K562 (cell line): ENCODE data around the gene HPSE2. TPM values are rescaled to one million over a fixed set of nuclear protein-coding genes. Genes with fewer than 3 reads are reported as not detected.

ENCODE experiments used
- ATAC-seq: fragments of 200-7000 bp; cut with Tn5 transposase; 3 replicates; pipeline ENCODE4 v1.9.1; 2020; ENCODE audit warnings: moderate library complexity
- BruUV-seq: library from RNA; stranded (reverse); fragments of 400-500 nt; replicated peaks from 2 replicates; lab custom pipeline; 2021; lab: Mats Ljungman, UMichigan
- CTCF ChIA-PET: fragments of 300-600 bp; formaldehyde crosslinking; extraction: SDS; loops from one replicate; lab custom pipeline; 2021; ENCODE audit warnings: low intra/inter-chr PET ratio; lab: Yijun Ruan, JAX
- POLR2A ChIA-PET: fragments of 300-600, 350-650 bp; sonication (Branson Sonifier 250); formaldehyde crosslinking; extraction: SDS; loops from one replicate; lab custom pipeline; 2021; ENCODE audit warnings: antibody characterized with exemption, inconsistent platforms; lab: Yijun Ruan, JAX
- DNase-seq, 4 experiments: peaks; one replicate each; pipeline versions ENCODE4 v3.0.0 to v3.0.0-alpha.2; 2011 to 2018; ENCODE audit warnings: low spot score in 3 of 4, mixed read lengths in 3 of 4; ENCODE audit errors: extremely low read depth in 1 of 4
- FAIRE-seq: peaks from 2 replicates; lab custom pipeline; 2011; peaks lifted over from hg19 to GRCh38; lab: Jason Lieb, UNC
- H2AFZ ChIP-seq: 2 replicates; pipeline ENCODE4 v1.6.0; 2011; ENCODE audit warnings: low read depth, low read length, control low read depth, inconsistent platforms
- H3K27ac ChIP-seq: fragments of 200-600 bp; 3 replicates; pipeline ENCODE4 v1.8.0; 2011; ENCODE audit warnings: low read depth, mild to moderate bottlenecking, control low read depth, inconsistent platforms, low read length, moderate library complexity, mixed read lengths; ENCODE audit errors: extremely low read depth
- H3K27me3 ChIP-seq, 2 experiments: fragments of 300-600 bp in 1 of 2; 2 replicates in 1 of 2; 3 replicates in 1 of 2; pipeline versions ENCODE4 v1.6.0 to v1.8.0; 2011; ENCODE audit warnings: inconsistent platforms in 2 of 2, low read length in 2 of 2, mild to moderate bottlenecking in 1 of 2, mixed read lengths in 1 of 2, moderate library complexity in 1 of 2; ENCODE audit not compliant: control insufficient read depth in 2 of 2, insufficient read depth in 2 of 2
- H3K36me3 ChIP-seq: fragments of 300-600 bp; 3 replicates; pipeline ENCODE4 v1.8.0; 2011; ENCODE audit warnings: mild to moderate bottlenecking, low read length, inconsistent platforms; ENCODE audit not compliant: control insufficient read depth, insufficient read depth
- H3K4me1 ChIP-seq, 2 experiments: fragments of 200-600 bp in 1 of 2; replicated peaks in 1 of 2; 2 replicates in 1 of 2; 3 replicates in 1 of 2; pipeline versions ENCODE4 v1.5.1 to v1.8.0; 2011; ENCODE audit warnings: inconsistent platforms in 2 of 2, low read length in 2 of 2, mild to moderate bottlenecking in 1 of 2, mixed read lengths in 1 of 2, moderate library complexity in 1 of 2; ENCODE audit not compliant: control insufficient read depth in 2 of 2, insufficient read depth in 2 of 2
- H3K4me2 ChIP-seq: 2 replicates; pipeline ENCODE4 v1.6.1; 2011; ENCODE audit warnings: low read length, control low read depth, inconsistent platforms, mixed read lengths; ENCODE audit not compliant: insufficient read depth
- H3K4me3 ChIP-seq: fragments of 200-600 bp; sonication (generic), shearing (Covaris generic); 2 replicates; pipeline ENCODE4 v1.5.1; 2016; ENCODE audit warnings: control low read depth, inconsistent platforms
- H3K79me2 ChIP-seq: fragments of 200-600 bp; 3 replicates; pipeline ENCODE4 v1.8.0; 2011; ENCODE audit warnings: low read length, inconsistent platforms; ENCODE audit not compliant: control insufficient read depth, insufficient read depth
- H3K9ac ChIP-seq, 2 experiments: 2 replicates each; pipeline versions ENCODE4 v1.6.0 to v1.6.1; 2011; ENCODE audit warnings: low read depth in 2 of 2, low read length in 2 of 2, control low read depth in 1 of 2, inconsistent platforms in 1 of 2, mild to moderate bottlenecking in 1 of 2, mixed read lengths in 1 of 2; ENCODE audit not compliant: insufficient read depth in 1 of 2
- H3K9me1 ChIP-seq: one replicate; pipeline ENCODE4 v1.6.0; 2011; ENCODE audit warnings: inconsistent platforms, mild to moderate bottlenecking, low read length, moderate library complexity; ENCODE audit not compliant: control insufficient read depth, insufficient read depth
- H3K9me3 ChIP-seq: replicated peaks from 2 replicates; pipeline ENCODE4 v1.5.1; 2011; ENCODE audit warnings: low read depth, low read length, inconsistent platforms; ENCODE audit not compliant: control insufficient read depth, insufficient read depth
- H4K20me1 ChIP-seq: replicated peaks from 2 replicates; pipeline ENCODE4 v1.6.1; 2011; ENCODE audit warnings: low read length, inconsistent platforms, mixed read lengths; ENCODE audit not compliant: control insufficient read depth, insufficient read depth
- FOXO4 ChIP-seq: fragments of 450-650 bp; formaldehyde crosslinking; IDR thresholded peaks from 2 replicates; pipeline ENCODE4 v1.4.0; 2020; ENCODE audit warnings: mild to moderate bottlenecking, moderate library complexity
- HNRNPLL ChIP-seq: fragments of 200-400 bp; formaldehyde crosslinking; IDR thresholded peaks from 2 replicates; pipeline ENCODE4 v1.6.1; 2017; ENCODE audit warnings: low read length, low read depth, mild to moderate bottlenecking; ENCODE audit not compliant: poor library complexity, severe bottlenecking
- TSC22D4 ChIP-seq: fragments of 450-650 bp; IDR thresholded peaks from 2 replicates; pipeline ENCODE4 v1.6.1; 2016; ENCODE audit warnings: missing genetic modification characterization, missing biosample characterization, control low read depth
- ZBTB40 ChIP-seq, 2 experiments: fragments of 450-650 bp in 1 of 2; sonication (generic) in 1 of 2; formaldehyde crosslinking in 1 of 2; IDR thresholded peaks; 2 replicates each; pipeline versions ENCODE4 v1.7.1 to v1.9.0; 2016 to 2022; ENCODE audit warnings: inconsistent platforms in 1 of 2, mild to moderate bottlenecking in 1 of 2, missing genetic modification reagents in 1 of 2
- ZBTB43 ChIP-seq: sonication (generic); formaldehyde crosslinking; IDR thresholded peaks from 2 replicates; pipeline ENCODE4 v1.8.0; 2023; ENCODE audit warnings: mild to moderate bottlenecking, missing genetic modification reagents
- ZSCAN32 ChIP-seq: fragments of 450-650 bp; formaldehyde crosslinking; IDR thresholded peaks from 2 replicates; pipeline ENCODE4 v1.4.0; 2020; ENCODE audit warnings: mild to moderate bottlenecking, moderate library complexity
- WGBS: fragments of 100-300 bp; shearing (Covaris generic); methylation state at CpG from one replicate; pipeline ENCODE4 v1.1.6; 2016; ENCODE audit warnings: low coverage, mixed read lengths; ENCODE audit not compliant: insufficient coverage; ENCODE audit errors: missing lambda C conversion rate; 5-methylcytosine and 5-hydroxymethylcytosine counted together
- in situ Hi-C: fragments of 300-500 bp; cut with MboI; formaldehyde crosslinking; loops from 4 replicates; pipeline ENCODE4 v1.15.0; 2018; ENCODE audit warnings: inconsistent platforms, mixed read lengths
- intact Hi-C: fragments of 100-400 bp; cut with micrococcal nuclease; formaldehyde crosslinking; loops from 2 replicates; pipeline ENCODE4 v1.14.2; 2022
- polyA plus RNA-seq, 8 experiments: library from polyadenylated mRNA; depleted of rRNA in 4 of 8; stranded (reverse) in 5 of 8; unstranded in 3 of 8; fragments of >200 nt; fragmentation: Nextera tagmentation in 2 of 8; fragmentation: Illumina TruSeq in 1 of 8; extraction: Ambion mirVana in 2 of 8; extraction: Trizol in 1 of 8; gene quantifications; 2 replicates each; pipeline versions ENCODE4 v1.2.1 to v1.2.3, GENCODE V29; 2011 to 2014; ENCODE audit warnings: inconsistent platforms in 1 of 8, missing spikeins in 1 of 8
- total RNA-seq, 7 experiments: library from RNA; depleted of rRNA in 6 of 7; stranded (reverse); fragments of >200 nt in 6 of 7; fragmentation: Illumina TruSeq in 2 of 7; extraction: Trizol in 2 of 7; gene quantifications; 2 replicates each; pipeline versions ENCODE4 v1.2.1 to v1.2.3, GENCODE V29; 2011 to 2021; ENCODE audit warnings: low replicate concordance in 1 of 7

HPSE2 gene
- total and polyA plus RNA-seq, 9 of the 15 experiments (the other 6 are each of a cell fraction or from before 2014, with no cell fraction given): 0.03 to 0.10 (median 0.04) TPM; not detected in 2

GRCh38 chr10:98929709-98930108, 305.9 kb downstream of the HPSE2 start:
- DNase-seq: no peak
- in situ Hi-C loops: no loop called here
- TF ChIP-seq TSC22D4 (tag): no peak
- TF ChIP-seq ZBTB43 (CRISPR knock-in tag): no peak
- TF ChIP-seq ZSCAN32 (CRISPR knock-in tag): no peak
- TF ChIP-seq ZBTB40 (IDR thresholded peaks at IDR 0.05): peak; percentile 49; the same call in 1 of the 2 replicates
- 0 out of 2 replicates have a peak, but pooled peaks have one; percentile 30 for TF ChIP-seq ZBTB40 (CRISPR knock-in tag; IDR thresholded peaks at IDR 0.05)
- TF ChIP-seq FOXO4 (CRISPR knock-in tag): no peak
- no peak for TF ChIP-seq HNRNPLL

More at GRCh38 chr10:98929709-98930108, 305.9 kb downstream of the HPSE2 start:
- H3K4me2 ChIP-seq: no peak overlapping the region
- H3K4me3 ChIP-seq: no peak overlapping the region
- no peaks in the 10 kb centered on the region for H3K79me2 ChIP-seq
- H3K27ac ChIP-seq: no peak overlapping the region
- H4K20me1 ChIP-seq: no peaks in the 10 kb centered on the region
- H3K9me1 ChIP-seq: no peaks in the 10 kb centered on the region
- POLR2A ChIA-PET: no interaction called here
- FAIRE-seq (no peak), ATAC-seq (no peak)
- H3K27me3 ChIP-seq: no peaks in the 10 kb centered on the region
- BruUV-seq: no TSS peak
- H3K4me1 ChIP-seq: no peaks in the 10 kb centered on the region
- no peaks in the 10 kb centered on the region for H3K9me3 ChIP-seq
- intact Hi-C loops: no loop called here
- CTCF ChIA-PET: no interaction called here
- H2AFZ ChIP-seq: no peak overlapping the region
- no peaks in the 10 kb centered on the region for H3K36me3 ChIP-seq
- 82% methylated on average over 2 of the region's 2 CpGs for WGBS
- H3K9ac ChIP-seq: no peak overlapping the region
